Raji (cell line): ENCODE measurements around the gene DRC1.

Source experiments
- POLR2A ChIP-seq: IDR thresholded peaks from 2 replicates; pipeline ENCODE4 v1.6.1; 2011; ENCODE audit warnings: low read depth, low read length, control low read depth; ENCODE audit not compliant: insufficient read depth

Gene DRC1

GRCh38 chr2:26401739-26402541 lies at the start of gene DRC1:
Gene DRC1, plus strand, starts transcription at chr2:26401920. Its CDS starts 70 bp downstream, at chr2:26401990.
- TF ChIP-seq POLR2A: no peak

GRCh38 chr2:26352892-26353291 lies 48.8 kb upstream of the DRC1 start:
- TF ChIP-seq POLR2A: no peak

- no peak for TF ChIP-seq POLR2A
These were observed 46.4 kb upstream of the DRC1 start for GRCh38 chr2:26355038-26355995.

DNA sequence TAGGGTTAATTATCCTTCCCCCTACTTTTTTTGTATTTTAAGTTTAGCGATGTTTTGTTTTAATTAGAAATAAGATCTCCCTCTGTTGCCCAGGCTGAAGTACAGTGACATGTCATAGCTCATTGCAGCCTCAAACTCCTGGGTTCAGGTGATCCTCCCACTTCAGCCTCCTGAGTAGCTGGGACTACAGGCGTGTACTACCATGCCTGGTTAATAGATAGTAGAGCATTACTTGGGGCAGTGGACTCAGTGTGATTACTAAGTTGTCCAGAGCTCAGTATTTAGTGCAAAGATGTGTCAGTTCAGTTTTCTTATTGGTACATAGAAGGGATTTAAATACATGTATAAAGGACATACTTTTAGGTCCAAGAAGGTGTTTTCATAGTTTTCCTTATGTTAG lies 45.6 kb upstream of the DRC1 start:
- no peak for TF ChIP-seq POLR2A

- no peak for TF ChIP-seq POLR2A
These were observed 44.9 kb upstream of the DRC1 start for GRCh38 chr2:26356771-26357170.

- TF ChIP-seq POLR2A: no peak
These were observed 41.7 kb upstream of the DRC1 start for GRCh38 chr2:26359886-26360473.

DNA sequence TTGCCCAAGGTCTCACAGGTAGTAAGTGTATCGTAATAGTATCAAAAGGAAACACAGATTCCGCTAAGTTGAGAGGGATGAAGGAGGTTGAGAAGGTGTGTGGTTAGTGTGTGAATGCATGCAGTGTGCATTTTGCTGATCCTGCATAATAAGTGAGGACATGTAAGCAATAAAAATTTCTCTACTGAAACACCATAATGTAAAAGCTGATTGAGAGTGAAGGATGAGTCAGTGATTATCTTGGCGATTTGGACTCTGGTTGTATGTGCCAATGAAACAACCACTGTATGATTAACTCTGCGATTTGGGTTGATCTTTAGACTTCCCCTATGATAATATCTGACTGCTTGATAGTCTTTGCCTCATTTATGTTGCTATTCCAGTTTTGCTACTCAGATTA lies 38.4 kb upstream of the DRC1 start:
- no peak for TF ChIP-seq POLR2A

- TF ChIP-seq POLR2A: no peak
These were observed 37.8 kb upstream of the DRC1 start for GRCh38 chr2:26363958-26364357.

GRCh38 chr2:26364669-26365068 lies 37.1 kb upstream of the DRC1 start:
- no peak for TF ChIP-seq POLR2A

DNA sequence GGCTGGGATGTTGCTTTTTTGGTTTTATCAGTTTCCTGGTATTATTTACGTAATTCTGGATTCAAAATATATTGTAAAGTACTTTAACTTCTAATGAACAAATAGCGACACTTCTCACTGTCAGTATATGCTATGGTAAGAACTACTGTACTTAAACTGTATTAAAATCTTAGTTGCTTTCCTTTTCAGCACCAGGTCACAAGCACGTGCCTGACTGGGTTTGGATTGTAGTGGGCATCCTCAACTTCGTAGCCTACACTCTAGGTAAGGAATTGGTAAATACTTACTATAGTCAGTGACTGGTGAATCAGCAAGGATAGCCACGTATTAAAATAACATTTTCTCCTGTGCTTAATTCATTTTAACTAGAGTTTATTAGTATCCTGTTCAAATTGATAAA lies 34.8 kb upstream of the DRC1 start:
- no peak for TF ChIP-seq POLR2A

DNA sequence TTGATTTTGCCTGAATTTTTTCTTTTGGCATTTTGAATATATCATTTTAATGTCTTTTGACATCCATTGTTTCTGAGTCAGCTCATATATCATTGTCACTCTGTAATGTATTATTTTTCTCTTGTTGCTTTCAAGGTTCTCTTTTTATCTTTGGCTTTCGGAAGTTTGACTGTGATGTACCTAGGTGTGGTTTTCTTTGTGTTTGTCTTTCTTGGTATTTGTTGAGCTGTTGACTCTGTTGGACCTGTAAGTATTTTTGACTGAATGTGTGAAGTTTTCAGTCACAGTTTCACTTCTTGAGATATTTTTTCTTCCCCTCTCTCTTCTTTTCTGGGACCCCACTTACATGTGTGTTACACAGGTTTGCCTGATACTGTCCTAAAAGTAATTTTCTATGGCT lies 24.9 kb upstream of the DRC1 start:
- no peak for TF ChIP-seq POLR2A

DNA sequence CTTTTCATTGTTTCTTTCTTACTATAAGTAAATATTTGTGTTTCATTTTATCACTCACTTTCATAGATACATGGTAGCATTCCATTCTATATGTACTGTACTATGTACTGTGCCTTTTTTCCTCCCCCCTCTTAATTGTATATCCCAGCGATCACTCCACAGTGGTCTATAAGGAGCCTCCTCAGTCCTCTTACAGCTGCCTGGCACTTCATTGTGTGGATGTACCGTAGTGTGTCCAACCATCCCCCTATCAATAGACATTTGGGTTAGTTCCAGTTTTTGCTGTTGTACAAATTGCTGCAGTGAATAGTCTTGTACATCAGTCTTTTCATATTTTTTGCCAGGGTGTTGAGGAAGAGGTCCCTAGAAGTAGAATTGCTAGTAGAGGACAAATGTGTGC lies 21.4 kb upstream of the DRC1 start:
- TF ChIP-seq POLR2A: no peak

GRCh38 chr2:26382564-26382963 lies 19.2 kb upstream of the DRC1 start:
- no peak for TF ChIP-seq POLR2A

DNA sequence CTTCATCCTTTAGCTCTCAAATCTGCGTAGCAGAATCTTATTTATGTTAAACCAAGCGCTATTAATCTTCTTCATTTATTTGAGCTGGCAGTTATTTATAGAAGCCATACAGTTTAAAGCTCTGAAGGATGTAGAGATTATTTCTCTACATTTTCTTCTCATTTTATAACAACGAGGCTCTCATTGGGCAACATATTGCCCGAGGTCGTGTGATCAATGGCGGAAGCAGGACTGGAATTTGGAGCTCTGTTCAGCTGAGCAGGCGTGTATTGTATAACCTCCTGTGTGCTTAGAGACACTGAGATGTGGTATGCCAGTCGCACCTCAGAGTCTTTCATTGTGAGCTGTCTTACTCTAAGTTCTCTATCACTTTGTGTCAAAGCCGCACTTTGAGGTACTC lies 17.5 kb upstream of the DRC1 start:
- TF ChIP-seq POLR2A: no peak

DNA sequence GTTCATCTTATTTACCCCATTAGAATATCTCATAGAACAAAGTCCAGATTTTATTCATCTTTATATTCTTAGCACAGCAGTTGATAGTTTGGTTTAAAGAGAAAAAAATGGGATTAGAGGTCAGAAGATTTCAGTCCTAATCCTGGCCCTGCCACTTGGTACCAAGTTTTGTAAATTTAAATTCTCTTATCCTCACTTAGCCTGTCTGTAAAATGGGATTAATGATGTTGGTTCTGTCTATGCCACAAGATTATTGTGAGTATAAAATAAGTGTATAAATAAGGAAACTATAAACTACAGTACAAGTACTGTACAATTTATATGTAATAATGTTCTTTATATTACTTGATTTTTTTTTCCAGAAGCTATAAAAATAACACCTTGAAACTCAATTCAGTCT lies 17.1 kb upstream of the DRC1 start:
- no peak for TF ChIP-seq POLR2A

GRCh38 chr2:26387189-26387588 lies 14.5 kb upstream of the DRC1 start:
- no peak for TF ChIP-seq POLR2A
